Neuronal stem cell (in vitro differentiated cells): ENCODE measurements around the gene LTA.

Source experiments
- DNase-seq: peaks from one replicate; pipeline ENCODE4 v3.0.0-alpha.2; 2013; ENCODE audit warnings: low spot score
- H2AFZ ChIP-seq: one replicate; pipeline ENCODE4 v1.6.1; 2013; ENCODE audit warnings: mild to moderate bottlenecking, low read length, inconsistent platforms
- H2AK5ac ChIP-seq: 2 replicates; pipeline ENCODE4 v1.6.1; 2013; ENCODE audit warnings: low read depth, mild to moderate bottlenecking, inconsistent platforms, low read length, moderate library complexity, mixed read lengths
- H2BK120ac ChIP-seq: 2 replicates; pipeline ENCODE4 v1.6.1; 2013; ENCODE audit warnings: low read depth, mild to moderate bottlenecking, inconsistent platforms, low read length, moderate library complexity, mixed read lengths
- H2BK12ac ChIP-seq: one replicate; pipeline ENCODE4 v1.6.1; 2013; ENCODE audit warnings: low read length, inconsistent platforms
- H2BK15ac ChIP-seq: 2 replicates; pipeline ENCODE4 v1.6.1; 2013; ENCODE audit warnings: mild to moderate bottlenecking, low read length, inconsistent platforms, mixed read lengths
- H2BK5ac ChIP-seq: one replicate; pipeline ENCODE4 v1.6.1; 2013; ENCODE audit warnings: inconsistent platforms, mild to moderate bottlenecking, low read length, moderate library complexity
- H3K14ac ChIP-seq: one replicate; pipeline ENCODE4 v1.6.1; 2013; ENCODE audit warnings: low read length, inconsistent platforms
- H3K18ac ChIP-seq: 2 replicates; pipeline ENCODE4 v1.6.1; 2013; ENCODE audit warnings: low read length, inconsistent platforms
- H3K23ac ChIP-seq: 2 replicates; pipeline ENCODE4 v1.6.1; 2013; ENCODE audit warnings: low read depth, mild to moderate bottlenecking, mixed read lengths, low read length, inconsistent platforms; ENCODE audit not compliant: poor library complexity
- H3K27ac ChIP-seq: replicated peaks from 3 replicates; pipeline ENCODE4 v1.5.1; 2013; ENCODE audit warnings: low read length, inconsistent platforms
- H3K27me3 ChIP-seq, 3 experiments: 2 replicates each; pipeline ENCODE4 v1.6.1; 2013; ENCODE audit warnings: low read length in 3 of 3, mild to moderate bottlenecking in 2 of 3, inconsistent platforms in 1 of 3, low read depth in 1 of 3, mixed read lengths in 1 of 3, moderate library complexity in 1 of 3; ENCODE audit not compliant: control insufficient read depth in 3 of 3, insufficient read depth in 3 of 3
- H3K36me3 ChIP-seq, 2 donors: replicated peaks in 1 of 2; 2 replicates each; pipeline ENCODE4 v1.6.1; 2013; ENCODE audit warnings: low read length in 2 of 2; ENCODE audit not compliant: control insufficient read depth in 2 of 2, insufficient read depth in 2 of 2
- H3K4ac ChIP-seq: 2 replicates; pipeline ENCODE4 v1.6.1; 2013; ENCODE audit warnings: inconsistent platforms, mild to moderate bottlenecking, low read length, moderate library complexity
- H3K4me1 ChIP-seq, 2 donors: 1 replicate in 1 of 2; 2 replicates in 1 of 2; pipeline ENCODE4 v1.6.1; 2013; ENCODE audit warnings: low read length in 2 of 2, low read depth in 1 of 2; ENCODE audit not compliant: control insufficient read depth in 2 of 2, insufficient read depth in 1 of 2
- H3K4me2 ChIP-seq: one replicate; pipeline ENCODE4 v1.6.1; 2013; ENCODE audit warnings: mild to moderate bottlenecking, low read length, inconsistent platforms; ENCODE audit not compliant: insufficient read depth, poor library complexity, severe bottlenecking
- H3K4me3 ChIP-seq, 2 donors: 2 replicates each; pipeline ENCODE4 v1.5.1; 2013; ENCODE audit warnings: low read length in 2 of 2, mild to moderate bottlenecking in 2 of 2, inconsistent platforms in 1 of 2, moderate library complexity in 1 of 2
- H3K79me1 ChIP-seq: one replicate; pipeline ENCODE4 v1.6.1; 2013; ENCODE audit warnings: low read depth, mild to moderate bottlenecking, inconsistent platforms, low read length, moderate library complexity
- H3K9ac ChIP-seq: one replicate; pipeline ENCODE4 v1.6.1; 2013; ENCODE audit warnings: mild to moderate bottlenecking, low read depth, low read length, inconsistent platforms; ENCODE audit not compliant: poor library complexity
- H3K9me3 ChIP-seq, 2 donors: replicated peaks in 1 of 2; 2 replicates each; pipeline versions ENCODE3 to v1.6.1; 2013; ENCODE audit warnings: low read length in 2 of 2, mild to moderate bottlenecking in 2 of 2, inconsistent platforms in 1 of 2, low read depth in 1 of 2, mixed read lengths in 1 of 2, moderate library complexity in 1 of 2; ENCODE audit not compliant: control insufficient read depth in 2 of 2, insufficient read depth in 1 of 2
- H4K8ac ChIP-seq: one replicate; pipeline ENCODE4 v1.6.1; 2013; ENCODE audit warnings: low read depth, mild to moderate bottlenecking, inconsistent platforms, low read length, moderate library complexity
- H4K91ac ChIP-seq: one replicate; pipeline ENCODE4 v1.6.1; 2013; ENCODE audit warnings: low read length, low read depth, mild to moderate bottlenecking, inconsistent platforms; ENCODE audit not compliant: poor library complexity
- WGBS, 2 donors: extraction: QIAGEN DNeasy Blood & Tissue Kit; methylation state at CpG; one replicate each; pipeline ENCODE4 v1.1.7; 2013; ENCODE audit warnings: missing lambda C conversion rate in 2 of 2, mixed read lengths in 1 of 2; ENCODE audit not compliant: insufficient read length in 2 of 2, insufficient replicate concordance in 1 of 2; ENCODE audit errors: extremely low coverage in 2 of 2; 5-methylcytosine and 5-hydroxymethylcytosine counted together

Gene LTA

DNA sequence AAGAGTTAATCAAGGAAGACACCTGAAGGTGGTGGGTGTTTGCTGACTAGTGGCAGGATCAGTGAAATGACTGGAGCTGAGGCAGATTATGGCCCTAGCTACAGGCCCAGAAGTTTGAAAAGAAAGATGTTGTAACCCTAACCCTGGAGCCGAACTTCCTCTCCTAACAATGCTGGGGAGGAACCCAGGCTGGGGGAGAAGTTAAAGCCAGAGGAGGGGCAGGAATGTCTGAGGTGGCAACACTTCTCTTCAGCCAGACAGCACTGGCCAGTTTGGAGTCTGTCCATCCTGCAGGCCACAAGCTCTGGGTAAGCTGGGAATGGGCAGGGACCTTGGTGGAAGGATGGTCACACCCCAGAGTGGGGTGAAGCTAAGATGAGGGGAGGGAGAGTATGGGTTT, 13.9 kb downstream of the LTA start, which contains the start of gene LST1:
TSS of gene LST1 (plus strand) at position 270 of the 400 bp plus-strand sequence. CDS start 1,023 bp downstream, outside the sequence.
- DNase-seq, result no peak
- H3K4me1 ChIP-seq, result peaks cover 4% of the 10 kb centered on the region in 2 donors
- no peak within 1 kb of the TSS for H3K9ac ChIP-seq
- H3K18ac ChIP-seq, result peak within 1 kb of the TSS; percentile 65
- H2BK5ac ChIP-seq, result no peak within 1 kb of the TSS
- no peaks in the 10 kb centered on the region for H3K9me3 ChIP-seq
- H2AK5ac ChIP-seq, result no peak within 1 kb of the TSS
- no peak within 1 kb of the TSS for H2AFZ ChIP-seq
- no peak within 1 kb of the TSS for H4K91ac ChIP-seq
- no peak within 1 kb of the TSS for H4K8ac ChIP-seq
- no CpG with 5 or more reads among the region's 1 CpG for WGBS, 2 donors
- no peak within 1 kb of the TSS for H3K27ac ChIP-seq
- no peak within 1 kb of the TSS for H2BK12ac ChIP-seq
- no peaks in the 10 kb centered on the region for H3K36me3 ChIP-seq
- H2BK120ac ChIP-seq, result no peak within 1 kb of the TSS
- peak within 1 kb of the TSS; percentile 20 for H2BK15ac ChIP-seq
- H3K23ac ChIP-seq, result peak within 1 kb of the TSS; percentile 29
- H3K27me3 ChIP-seq, result peaks cover 0 to 19% (median 9%) of the 10 kb centered on the region in 3 experiments
- no peak within 1 kb of the TSS for H3K4me2 ChIP-seq
- H3K79me1 ChIP-seq, result no peaks in the 10 kb centered on the region
- H3K4me3 ChIP-seq, result no peak within 1 kb of the TSS
- H3K14ac ChIP-seq, result no peak within 1 kb of the TSS
- no peak within 1 kb of the TSS for H3K4ac ChIP-seq

GRCh38 chr6:31586599-31587281, 14.7 kb downstream of the LTA start:
- H4K8ac ChIP-seq, result no peak overlapping the region
- no peak overlapping the region for H3K4me3 ChIP-seq
- no peak overlapping the region for H3K27ac ChIP-seq
- H3K4me2 ChIP-seq, result no peak overlapping the region
- H3K4me1 ChIP-seq, result peaks cover 2 to 4% of the 10 kb centered on the region in 2 donors
- no peaks in the 10 kb centered on the region for H3K79me1 ChIP-seq
- H3K27me3 ChIP-seq, result peaks cover 0 to 16% (median 4%) of the 10 kb centered on the region in 3 experiments
- no peak overlapping the region for H2BK5ac ChIP-seq
- no peaks in the 10 kb centered on the region for H3K9me3 ChIP-seq
- no peak overlapping the region for H3K14ac ChIP-seq
- no peak overlapping the region for H2BK120ac ChIP-seq
- no peak overlapping the region for H2AK5ac ChIP-seq
- H2BK12ac ChIP-seq, result no peak overlapping the region
- no peak overlapping the region for H3K4ac ChIP-seq
- WGBS, 2 donors, result no CpG with 5 or more reads among the region's 9 CpGs
- H3K36me3 ChIP-seq, result no peaks in the 10 kb centered on the region
- DNase-seq, result no peak
- H2BK15ac ChIP-seq, result peak overlapping the region; percentile 20
- H3K23ac ChIP-seq, result peak overlapping the region; percentile 29
- H2AFZ ChIP-seq, result no peak overlapping the region
- no peak overlapping the region for H4K91ac ChIP-seq
- H3K9ac ChIP-seq, result no peak overlapping the region
- H3K18ac ChIP-seq, result no peak overlapping the region

- no CpG with 5 or more reads among the region's 12 CpGs for WGBS, 2 donors
- H3K23ac ChIP-seq, result no peak overlapping the region
- H3K9ac ChIP-seq, result no peak overlapping the region
- peaks cover 0 to 11% (median 0%) of the 10 kb centered on the region in 3 experiments for H3K27me3 ChIP-seq
- no peaks in the 10 kb centered on the region for H3K79me1 ChIP-seq
- no peak overlapping the region for H3K27ac ChIP-seq
- no peak overlapping the region for H3K4ac ChIP-seq
- H2BK12ac ChIP-seq, result no peak overlapping the region
- H4K91ac ChIP-seq, result no peak overlapping the region
- H2AFZ ChIP-seq, result peak overlapping the region; percentile 82
- no peak overlapping the region for H2BK120ac ChIP-seq
- H3K4me2 ChIP-seq, result no peak overlapping the region
- H3K4me1 ChIP-seq, result peaks cover 2 to 4% of the 10 kb centered on the region in 2 donors
- peak overlapping the region; percentile 70 for H2AK5ac ChIP-seq
- H4K8ac ChIP-seq, result peak overlapping the region; percentile 43
- no peak overlapping the region for H3K14ac ChIP-seq
- peak overlapping the region; percentile 16 for H2BK15ac ChIP-seq
- DNase-seq, result no peak
- peak overlapping the region; percentile 64 for H3K18ac ChIP-seq
- H2BK5ac ChIP-seq, result no peak overlapping the region
- no peaks in the 10 kb centered on the region for H3K36me3 ChIP-seq
- no peaks in the 10 kb centered on the region for H3K9me3 ChIP-seq
- H3K4me3 ChIP-seq, result no peak overlapping the region
Measured at GRCh38 chr6:31587791-31588777, 16.0 kb downstream of the LTA start.
